ENCODE measurements around the gene USF2.

- TF ChIP-seq CTCF (IDR thresholded peaks at IDR 0.05 in 4 of 5, conservative IDR thresholded peaks at IDR 0.05 in 1 of 5), result no peak
- no peak for TF ChIP-seq POLR2A (IDR thresholded peaks at IDR 0.05)
Observed at GRCh38 chr19:35249146-35249847, 19.5 kb upstream of the USF2 start.

Measured in gastrocnemius medialis (tissue), 4 donors.